ENCODE measurements around the gene COPS2.

DNA sequence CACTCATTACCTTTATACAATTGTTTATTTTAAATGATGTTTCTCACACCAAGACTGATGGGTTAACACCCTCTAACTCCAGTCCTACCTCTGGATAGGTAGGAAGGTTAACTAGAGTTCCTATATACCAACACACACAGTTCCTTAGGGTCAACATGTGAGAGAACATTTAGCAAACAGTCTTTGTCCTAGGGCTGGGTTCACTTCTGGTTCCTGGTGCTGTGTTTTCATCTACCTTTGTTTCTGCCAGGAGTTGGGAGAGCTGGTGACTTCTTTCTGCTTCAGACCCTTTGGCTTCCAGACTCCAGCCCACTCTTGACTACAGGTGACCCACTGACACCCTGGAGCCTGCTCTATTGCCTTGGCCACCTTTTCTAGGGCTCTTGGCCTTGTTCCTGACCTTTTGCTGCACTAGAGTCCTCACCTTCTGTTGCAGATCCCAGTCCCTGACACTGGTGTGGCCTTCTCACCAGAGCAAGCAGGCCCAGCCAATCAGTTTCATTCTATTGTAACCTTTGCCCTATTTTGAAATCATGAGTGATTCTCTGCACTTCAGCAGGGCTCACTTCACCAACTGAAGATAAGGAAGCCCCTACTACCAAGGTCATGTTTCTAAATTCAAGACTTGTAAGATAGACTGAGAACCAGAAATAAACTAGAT, 59.2 kb downstream of the COPS2 start:
- no peak for TF ChIP-seq POLR2A (IDR thresholded peaks at IDR 0.05)
- TF ChIP-seq, protein P1, sequence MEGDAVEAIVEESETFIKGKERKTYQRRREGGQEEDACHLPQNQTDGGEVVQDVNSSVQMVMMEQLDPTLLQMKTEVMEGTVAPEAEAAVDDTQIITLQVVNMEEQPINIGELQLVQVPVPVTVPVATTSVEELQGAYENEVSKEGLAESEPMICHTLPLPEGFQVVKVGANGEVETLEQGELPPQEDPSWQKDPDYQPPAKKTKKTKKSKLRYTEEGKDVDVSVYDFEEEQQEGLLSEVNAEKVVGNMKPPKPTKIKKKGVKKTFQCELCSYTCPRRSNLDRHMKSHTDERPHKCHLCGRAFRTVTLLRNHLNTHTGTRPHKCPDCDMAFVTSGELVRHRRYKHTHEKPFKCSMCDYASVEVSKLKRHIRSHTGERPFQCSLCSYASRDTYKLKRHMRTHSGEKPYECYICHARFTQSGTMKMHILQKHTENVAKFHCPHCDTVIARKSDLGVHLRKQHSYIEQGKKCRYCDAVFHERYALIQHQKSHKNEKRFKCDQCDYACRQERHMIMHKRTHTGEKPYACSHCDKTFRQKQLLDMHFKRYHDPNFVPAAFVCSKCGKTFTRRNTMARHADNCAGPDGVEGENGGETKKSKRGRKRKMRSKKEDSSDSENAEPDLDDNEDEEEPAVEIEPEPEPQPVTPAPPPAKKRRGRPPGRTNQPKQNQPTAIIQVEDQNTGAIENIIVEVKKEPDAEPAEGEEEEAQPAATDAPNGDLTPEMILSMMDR (IDR thresholded peaks at IDR 0.05): no peak
